HL-60/S4 (cell line): Measurements from ENCODE around the gene RIOK3.
"Not testable (repeated sequence)": the region's sequence is repeated elsewhere in the genome, so short reads cannot be mapped to it uniquely, and the experiment has no call there.

Experiments
- in situ Hi-C: fragments of 300-500 bp; cut with MboI; formaldehyde crosslinking; loops from 2 replicates; pipeline ENCODE4 v1.14.3; 2022; ENCODE audit warnings: low sequenced_read_pairs

The RIOK3 gene, protein sequence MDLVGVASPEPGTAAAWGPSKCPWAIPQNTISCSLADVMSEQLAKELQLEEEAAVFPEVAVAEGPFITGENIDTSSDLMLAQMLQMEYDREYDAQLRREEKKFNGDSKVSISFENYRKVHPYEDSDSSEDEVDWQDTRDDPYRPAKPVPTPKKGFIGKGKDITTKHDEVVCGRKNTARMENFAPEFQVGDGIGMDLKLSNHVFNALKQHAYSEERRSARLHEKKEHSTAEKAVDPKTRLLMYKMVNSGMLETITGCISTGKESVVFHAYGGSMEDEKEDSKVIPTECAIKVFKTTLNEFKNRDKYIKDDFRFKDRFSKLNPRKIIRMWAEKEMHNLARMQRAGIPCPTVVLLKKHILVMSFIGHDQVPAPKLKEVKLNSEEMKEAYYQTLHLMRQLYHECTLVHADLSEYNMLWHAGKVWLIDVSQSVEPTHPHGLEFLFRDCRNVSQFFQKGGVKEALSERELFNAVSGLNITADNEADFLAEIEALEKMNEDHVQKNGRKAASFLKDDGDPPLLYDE

DNA sequence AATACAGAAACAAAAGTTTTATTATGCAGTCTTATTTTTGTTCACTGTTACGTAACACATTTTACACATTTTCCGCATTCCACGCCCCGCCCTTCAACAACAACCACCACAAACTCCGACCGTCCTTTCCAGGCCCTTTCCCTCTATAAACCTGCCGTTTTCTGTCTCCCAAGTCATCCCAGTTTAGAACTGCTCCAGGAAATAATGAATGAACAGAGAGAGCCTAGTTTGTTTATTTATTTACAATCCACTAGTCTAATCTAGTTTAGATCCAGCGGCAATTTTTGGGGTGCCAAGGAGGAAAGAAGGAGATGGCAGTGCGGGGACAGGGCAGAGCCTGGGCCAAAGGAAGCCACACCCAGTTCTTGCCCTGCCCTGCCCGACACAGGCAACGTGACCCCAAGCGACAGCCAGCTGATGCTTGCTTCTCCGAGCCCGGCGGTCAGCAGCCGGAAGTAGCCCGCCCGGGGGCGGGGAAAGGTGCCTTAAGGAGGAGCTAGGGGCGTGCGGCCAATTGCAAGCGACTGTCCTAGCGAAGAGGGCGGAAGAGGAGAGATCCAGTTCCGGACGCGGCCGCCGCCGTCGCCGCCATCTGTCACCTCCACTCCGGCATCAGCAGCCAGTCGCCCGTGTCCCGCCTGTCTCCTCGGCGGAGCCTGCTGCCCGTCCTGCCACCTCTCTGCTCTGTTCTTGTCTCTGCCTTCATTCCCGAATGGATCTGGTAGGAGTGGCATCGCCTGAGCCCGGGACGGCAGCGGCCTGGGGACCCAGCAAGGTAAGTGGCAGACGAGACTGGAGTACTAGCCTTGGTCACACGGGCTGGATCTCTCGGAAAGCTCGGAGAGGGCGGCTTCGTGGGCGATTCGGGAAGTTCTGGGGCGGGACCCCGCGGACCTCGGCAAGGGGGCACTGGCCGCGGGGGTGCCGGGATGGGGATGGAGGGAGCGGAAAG, at the start of gene RIOK3:
TSS of gene RIOK3 (plus strand) at position 560 of the 952 bp plus-strand sequence. CDS start at position 713, 153 bp downstream.
- in situ Hi-C loops, result no loop called here

DNA sequence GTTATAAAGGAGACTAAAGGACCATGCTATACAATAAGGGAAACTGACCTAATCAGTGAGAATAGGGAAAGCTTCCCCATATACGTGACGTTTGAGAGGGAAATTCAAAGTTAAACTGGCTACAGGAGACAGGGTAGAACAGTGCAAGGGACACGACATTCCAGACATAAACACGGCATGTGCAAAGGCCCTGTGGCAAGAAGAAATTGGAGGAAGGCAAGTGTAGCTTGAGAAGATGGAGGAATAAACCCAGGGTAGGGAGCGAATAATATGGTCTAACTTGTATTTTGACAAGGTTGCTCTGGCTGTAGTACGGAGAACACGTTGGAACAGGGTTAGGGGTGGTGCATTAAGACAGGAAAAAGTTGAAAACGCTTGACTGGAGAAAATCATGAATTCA, 49.8 kb upstream of the RIOK3 start:
- in situ Hi-C loops, result no loop called here

DNA sequence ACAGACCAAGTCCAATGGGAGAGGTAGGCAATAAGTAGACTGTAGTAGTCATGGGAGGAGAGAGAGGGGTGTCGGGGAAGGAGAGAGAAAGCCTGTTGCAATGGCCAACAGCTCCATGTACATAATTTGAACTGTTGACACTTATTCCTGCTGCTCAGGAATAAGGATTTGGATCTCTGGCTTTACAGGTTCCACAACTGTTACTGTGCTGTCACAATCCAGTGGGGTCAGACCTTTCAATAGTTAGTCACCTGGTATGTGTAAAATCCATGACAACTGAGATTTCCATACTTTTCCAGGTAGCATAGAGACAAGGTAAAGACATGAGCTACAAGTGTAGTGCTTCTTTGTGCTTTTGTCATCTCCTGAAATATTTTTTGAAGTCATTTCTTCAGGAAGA, 47.5 kb upstream of the RIOK3 start:
- in situ Hi-C loops, result no loop called here

DNA sequence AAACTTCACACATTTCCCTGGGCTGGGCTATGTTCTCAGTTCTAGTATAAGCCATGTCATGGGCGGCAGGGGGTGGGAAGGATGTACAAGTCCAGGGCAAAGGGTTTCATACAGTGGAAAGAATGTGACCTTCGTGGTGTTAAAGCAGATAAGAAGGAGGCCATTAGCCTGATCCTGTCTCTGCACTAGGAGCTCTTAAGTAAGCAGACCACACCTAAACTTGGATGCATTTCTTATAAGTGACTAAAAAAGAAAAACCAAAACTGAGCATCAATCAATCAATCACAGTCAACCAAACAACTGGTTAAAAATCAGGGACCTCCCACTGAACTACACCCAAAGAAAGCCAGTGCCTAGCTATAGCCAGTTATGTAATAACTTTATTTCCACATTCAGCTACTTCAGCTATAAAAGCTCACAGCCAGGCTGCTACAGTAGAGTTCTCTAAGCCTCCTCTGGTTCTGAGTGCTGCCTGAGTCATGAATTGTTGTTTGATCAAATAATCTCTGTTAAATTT, 46.8 kb upstream of the RIOK3 start:
- in situ Hi-C loops, result no loop called here

DNA sequence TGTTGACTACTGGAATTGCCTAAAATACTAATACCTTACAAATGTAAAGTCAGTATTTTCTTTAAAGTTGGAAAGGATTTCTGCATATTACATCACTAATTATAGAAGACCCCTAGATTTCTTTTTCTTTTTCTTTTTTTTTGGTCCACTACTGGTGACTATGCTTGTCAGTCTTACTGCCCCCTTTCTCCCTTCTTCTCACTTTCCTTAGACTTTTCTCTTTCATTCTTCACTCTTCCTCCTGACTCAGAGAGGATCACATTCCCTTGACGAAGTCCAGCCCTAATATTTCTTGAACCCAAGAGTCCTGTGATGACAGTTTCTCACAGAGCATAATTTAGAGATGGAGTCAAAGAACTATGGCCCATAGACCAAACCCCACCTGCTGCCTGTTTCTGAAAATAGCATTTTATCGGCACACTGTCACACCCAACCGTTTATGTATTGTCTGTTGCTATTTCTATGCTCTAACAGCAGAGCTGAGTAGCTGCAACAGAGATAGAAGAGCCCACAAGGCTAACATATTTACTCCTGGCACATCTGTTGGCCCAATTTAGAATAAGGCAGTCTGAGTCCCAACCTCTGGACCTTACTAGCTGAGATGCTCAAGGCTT, 40.6 kb upstream of the RIOK3 start:
- in situ Hi-C loops, result loop anchor here (10.0 kb wide), 1 partner anchor 618 kb away; no protein-coding TSS in a partner anchor

DNA sequence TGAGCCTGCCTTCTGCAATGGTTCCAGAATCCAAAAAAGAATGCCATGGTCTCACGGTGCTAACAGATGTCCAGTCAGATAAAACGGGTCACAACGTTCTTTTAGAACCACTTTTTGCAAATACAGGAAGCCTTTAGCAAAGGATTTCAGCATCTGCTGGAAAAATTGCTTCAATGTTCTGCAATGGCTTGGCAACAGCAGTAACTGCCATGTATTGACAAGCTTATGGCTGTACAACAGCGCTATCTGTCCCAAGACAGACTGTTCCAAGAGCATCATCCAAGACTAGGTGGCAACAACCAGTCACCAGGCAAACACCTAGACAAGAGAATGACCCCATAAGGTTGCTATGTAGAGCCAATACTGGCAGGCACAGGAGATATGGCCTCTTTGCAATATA, 37.6 kb upstream of the RIOK3 start:
- in situ Hi-C loops, result loop anchor here (10.0 kb wide), 1 partner anchor 621 kb away; no protein-coding TSS in a partner anchor

DNA sequence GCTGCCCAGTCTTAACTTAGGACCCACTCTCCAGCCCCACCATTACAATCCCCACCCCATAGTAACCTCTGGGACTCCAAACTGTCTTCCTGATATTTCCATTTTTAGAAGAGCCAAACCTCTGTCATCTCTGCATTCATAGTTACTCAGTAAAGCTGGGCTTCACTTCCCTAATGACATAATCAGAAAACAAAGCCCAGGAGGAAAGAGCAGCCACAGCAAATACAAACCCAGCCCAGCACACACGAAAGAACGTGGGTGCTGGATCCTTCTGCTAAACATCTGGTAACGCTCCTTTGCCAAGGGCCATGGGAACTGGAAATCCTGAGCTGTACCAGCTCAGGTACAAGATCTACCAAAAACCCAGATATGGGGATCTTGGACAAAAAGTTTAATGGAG, 36.8 kb upstream of the RIOK3 start:
- in situ Hi-C loops, result loop anchor here (10.0 kb wide), 1 partner anchor 621 kb away; no protein-coding TSS in a partner anchor

DNA sequence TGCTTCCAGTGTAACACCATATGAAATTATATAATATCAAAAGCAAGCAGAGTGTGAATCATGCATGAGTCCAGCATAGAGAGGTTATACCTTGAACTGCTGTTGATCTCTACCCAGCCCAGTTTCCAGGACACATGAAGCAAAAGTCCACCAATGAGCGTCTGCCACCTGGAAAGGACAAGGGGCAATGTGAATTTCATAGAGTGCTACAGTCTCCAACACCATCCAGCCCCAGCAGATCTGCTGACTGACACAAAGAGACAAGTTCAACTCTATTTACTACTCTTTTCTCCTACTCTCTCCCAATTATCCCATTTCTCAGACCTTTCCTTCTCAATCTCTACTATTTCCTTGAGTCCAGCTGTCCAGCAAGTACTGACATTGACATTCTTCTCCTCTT, 31.8 kb upstream of the RIOK3 start:
- in situ Hi-C loops, result no loop called here

DNA sequence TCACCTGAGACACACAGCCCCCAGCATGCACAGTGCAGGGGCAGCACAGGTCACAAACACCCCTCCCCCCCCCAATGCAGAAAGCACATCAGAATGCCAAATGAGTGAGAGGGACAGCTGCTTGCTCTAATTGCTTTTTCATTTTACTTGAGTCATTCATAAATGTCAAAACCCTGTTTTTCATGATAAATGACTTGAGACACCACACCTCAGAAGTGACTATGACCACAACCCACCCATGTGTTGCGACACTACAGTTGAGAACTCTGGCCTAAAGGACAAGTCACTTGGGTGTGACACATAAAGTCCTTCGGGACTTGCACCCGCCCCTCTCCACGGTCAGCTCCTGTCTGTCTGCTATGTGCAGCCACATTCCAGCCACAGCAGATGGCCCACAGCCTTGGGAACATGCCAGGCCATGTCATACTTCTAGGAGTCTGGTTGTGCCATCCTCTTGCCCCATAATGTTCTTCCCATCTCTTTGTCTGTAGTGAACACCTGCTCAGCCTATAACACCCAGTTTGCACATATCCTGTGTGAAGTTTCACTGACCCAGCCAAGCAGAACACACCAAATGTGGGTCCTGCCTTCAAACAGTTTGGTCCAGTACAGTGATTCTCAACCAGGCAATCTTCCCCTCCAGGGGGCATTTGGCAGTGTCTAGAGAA, 30.2 kb upstream of the RIOK3 start:
- in situ Hi-C loops, result no loop called here

DNA sequence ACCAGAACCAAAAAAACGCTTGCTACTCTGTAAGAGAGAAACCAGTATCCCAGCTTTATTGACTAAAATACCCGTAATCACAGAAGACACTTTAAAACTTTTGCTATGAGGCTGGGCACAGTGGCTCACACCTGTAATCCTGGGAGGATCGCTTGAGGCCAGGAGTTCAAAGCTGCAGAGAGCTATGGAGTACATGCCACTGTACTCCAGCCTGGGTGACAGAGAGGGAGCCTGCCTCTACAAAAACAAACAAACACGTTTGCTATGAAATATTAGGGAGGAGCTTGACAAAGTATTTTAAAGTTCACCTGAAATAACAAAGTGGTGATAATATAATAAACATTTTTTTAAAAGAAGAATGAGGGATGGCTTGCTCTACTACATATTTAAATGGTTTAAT, 28.5 kb upstream of the RIOK3 start:
- in situ Hi-C loops, result no loop called here

DNA sequence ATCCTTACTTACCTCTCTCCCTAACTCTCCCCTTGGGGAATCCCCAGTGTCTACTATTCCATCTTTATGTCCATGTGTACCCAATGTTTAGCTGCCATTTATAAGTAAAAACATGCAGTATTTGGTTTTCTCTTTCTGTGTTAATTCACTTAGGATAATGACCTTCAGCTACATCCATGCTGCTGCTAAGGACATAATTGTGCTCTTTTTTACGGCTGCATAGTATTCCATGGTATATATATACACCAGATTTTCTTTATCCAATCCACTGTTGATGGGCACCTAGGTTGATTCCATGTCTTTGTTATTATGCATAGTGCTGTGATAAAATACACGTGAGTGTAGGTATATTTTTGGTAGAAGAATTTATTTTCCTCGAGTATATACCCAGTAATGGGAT, 24.3 kb upstream of the RIOK3 start:
- in situ Hi-C loops, result no loop called here

DNA sequence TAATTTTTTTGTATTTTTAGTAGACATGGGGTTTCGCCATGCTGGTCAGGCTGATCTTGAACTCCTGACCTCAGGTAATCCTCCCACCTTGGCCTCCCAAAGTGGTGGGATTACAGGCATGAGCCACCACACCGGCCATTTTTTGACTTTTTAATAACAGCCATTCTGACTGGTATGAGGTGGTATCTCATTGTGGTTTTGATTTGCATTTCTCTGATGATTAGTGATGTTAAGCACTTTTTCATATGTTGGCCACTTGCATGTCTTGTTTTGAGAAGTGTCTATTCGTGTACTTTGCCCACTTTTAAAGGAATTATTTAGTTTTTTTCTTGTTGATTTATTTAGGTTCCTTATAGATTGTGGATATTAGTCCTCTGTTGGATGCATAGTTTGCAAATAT, 23.5 kb upstream of the RIOK3 start:
- in situ Hi-C loops, result not testable (repeated sequence)

DNA sequence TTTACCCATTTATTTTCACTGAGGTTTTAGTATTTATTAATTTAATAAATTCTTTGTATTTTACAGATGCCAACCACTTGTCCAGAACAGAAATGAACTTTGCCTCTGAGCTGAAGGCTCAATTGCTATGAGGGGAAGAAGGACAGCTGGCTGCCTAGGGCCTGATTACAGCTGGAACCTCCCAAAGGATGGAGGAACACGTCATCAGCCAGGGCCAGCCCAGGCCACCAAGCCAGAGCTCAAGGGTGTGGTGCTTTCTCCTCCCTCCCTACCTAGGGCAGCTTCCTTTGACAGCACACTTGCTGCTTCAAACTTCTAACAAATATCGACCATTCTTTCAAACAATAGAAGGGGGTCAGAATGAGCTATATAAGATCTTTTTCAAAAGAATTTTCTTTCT, 19.7 kb upstream of the RIOK3 start:
- in situ Hi-C loops, result no loop called here

DNA sequence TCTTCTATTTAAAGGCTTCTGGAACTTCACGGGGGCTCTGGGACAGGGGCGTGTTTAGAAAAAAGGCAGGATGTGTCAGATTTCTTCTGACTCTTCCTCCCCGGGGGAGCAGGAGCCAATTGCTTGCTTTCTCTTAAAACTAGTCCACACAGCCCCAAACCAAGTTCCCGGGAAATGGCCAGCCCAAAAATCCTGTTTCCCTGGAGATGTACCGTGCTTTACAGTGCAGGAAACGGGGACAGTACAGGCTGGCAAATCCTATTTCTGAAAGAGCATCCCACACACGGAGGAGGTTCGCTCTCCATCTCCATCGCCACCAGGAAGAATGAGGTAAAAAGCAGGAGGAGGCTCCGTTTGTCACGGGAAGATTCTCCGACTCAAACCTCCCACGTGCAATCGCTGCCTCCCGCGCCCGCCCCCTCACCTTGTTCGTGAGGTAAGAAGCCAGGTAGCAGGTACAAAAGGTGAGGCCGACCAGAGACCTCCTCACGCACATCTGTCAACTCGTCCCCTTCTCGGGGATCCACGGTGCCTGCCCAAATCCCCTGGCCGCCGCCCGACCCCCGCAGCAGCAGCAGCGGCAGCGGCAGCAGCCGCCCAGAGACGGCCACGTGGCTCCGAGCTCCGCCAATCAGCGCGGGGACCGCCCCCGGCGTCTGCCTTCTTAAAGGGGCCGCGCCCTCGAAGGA, 15.6 kb upstream of the RIOK3 start:
- in situ Hi-C loops, result no loop called here

DNA sequence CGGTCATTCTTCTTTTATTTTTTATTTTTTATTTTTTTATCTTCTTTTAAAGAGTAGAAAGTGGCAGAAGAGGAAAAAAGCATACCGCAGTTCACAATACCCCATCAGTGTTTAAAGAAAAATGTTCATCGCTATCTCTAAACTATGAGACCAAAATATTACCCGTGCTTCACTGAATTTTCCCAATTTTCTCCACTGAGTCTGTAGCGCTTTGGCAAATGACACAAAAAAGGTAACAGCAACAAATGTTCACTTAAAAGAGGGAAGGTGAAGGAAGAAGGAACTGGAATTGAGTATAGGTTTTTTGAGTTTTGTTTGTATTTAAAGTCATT, 15.1 kb upstream of the RIOK3 start:
- in situ Hi-C loops, result no loop called here

DNA sequence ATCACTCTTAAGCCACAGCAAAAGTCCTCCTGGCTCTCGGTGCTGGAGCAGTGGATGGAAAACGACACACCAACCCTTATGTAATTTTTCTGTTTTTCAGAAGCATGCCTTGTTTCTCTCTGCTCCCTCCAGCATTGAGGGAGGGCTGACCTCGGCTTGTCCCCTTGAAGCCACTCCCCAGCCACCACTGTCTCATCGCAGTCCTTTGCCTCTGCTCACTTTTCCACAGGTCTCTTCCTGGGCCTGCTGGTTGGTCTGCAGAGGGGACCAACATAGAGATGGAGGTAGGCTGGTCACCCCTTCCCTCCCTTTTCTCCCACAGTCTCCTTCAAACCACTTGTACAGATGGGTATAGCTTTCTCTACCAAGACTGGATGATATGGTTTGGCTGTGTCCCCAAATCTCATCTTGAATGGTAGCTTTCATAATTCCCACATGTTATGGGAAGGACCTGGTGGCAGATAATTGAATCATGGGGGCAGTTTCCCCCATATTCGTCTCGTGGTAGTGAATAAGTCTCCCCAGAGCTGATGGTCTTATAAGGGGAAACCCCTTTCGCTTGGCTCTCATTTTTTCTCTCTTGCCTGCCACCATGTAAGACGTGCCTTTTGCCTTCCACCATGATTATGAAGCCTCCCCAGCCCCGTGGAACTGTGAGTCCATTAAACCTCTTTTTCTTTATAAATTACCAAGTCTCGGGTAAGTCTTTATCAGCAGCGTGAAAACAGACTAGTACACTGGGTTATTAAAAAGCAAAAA, 14.3 kb upstream of the RIOK3 start:
- in situ Hi-C loops, result no loop called here

DNA sequence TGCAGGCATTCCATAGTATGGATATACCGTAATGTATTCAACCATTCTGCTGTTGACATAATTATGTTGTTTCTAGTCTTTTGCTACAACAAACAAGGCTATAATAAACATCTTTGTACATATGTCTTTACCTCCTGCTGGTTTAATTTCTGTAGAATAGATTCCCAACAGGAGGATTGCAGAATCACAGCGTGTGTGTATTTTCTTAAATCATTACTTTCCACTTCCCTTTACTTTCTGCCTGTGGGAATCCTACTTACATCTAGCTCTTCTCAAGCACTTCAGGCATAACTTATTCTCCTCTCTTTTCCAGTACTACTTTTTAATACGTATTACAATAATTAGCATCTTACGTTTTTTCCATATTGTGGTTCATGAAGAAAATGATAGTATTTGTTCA, 13.0 kb upstream of the RIOK3 start:
- in situ Hi-C loops, result no loop called here

DNA sequence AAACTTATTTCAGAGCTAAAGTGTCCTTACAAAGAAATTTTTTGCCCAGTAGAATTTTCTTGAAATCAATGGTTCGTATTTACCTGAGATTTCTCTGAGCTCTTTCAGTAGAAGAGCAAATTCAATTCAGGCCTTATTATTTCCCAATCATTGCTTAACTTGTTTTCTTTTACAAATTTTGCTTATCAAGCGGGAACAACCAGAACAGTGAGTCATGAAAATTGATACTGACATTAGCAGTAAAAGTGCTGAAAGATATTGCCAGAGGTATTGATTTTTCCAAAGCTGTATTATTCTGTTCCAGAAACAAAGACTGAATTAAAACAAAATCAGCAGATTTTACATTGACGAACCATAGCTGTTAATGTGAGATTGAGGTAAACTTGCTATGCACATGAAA, 10.1 kb upstream of the RIOK3 start:
- in situ Hi-C loops, result no loop called here

DNA sequence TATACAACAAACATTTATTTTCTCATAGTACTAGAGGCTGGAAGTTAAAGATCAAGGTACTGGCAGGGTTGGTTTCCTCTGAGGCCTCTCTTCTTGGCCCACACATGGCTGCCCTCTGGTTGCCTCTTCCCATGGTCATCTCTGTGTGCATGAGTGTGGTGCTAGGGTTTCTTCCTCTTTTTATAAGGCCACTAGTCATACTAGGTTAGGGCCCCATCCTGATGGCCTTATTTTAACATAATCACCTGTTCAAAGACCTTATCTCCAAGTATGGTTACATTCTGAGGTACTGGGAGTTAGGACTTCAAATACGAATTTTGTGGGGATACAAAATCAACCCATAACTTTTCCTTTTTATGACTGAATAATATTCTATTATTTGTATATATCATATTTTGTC, 4.8 kb upstream of the RIOK3 start:
- in situ Hi-C loops, result no loop called here
